ENCODE measurements around the gene MED27.

Gene MED27

GRCh38 chr9:132020272-132020671, 59.4 kb downstream of the MED27 start:
- Histone ChIP-seq H3K27ac (no peak overlapping the region), H3K9me3 (no peaks in the 10 kb centered on the region), H3K4me3 (ENCODE audit: low read depth in 1 of 2, low read length in 1 of 2) (no peak overlapping the region), H3K4me1 (ENCODE audit: control insufficient read depth in 1 of 2, insufficient read depth in 1 of 2, low read depth in 1 of 2, low read length in 1 of 2) (no peaks in the 10 kb centered on the region), H3K36me3 (no peaks in the 10 kb centered on the region), H3K27me3 (no peaks in the 10 kb centered on the region)
- TF ChIP-seq CTCF (IDR thresholded peaks at IDR 0.05): no peak

GRCh38 chr9:132019702-132020101, 60.0 kb downstream of the MED27 start:
- H3K36me3 ChIP-seq: no peaks in the 10 kb centered on the region
- H3K4me3 ChIP-seq (ENCODE audit: low read depth in 1 of 2, low read length in 1 of 2): no peak overlapping the region
- no peaks in the 10 kb centered on the region for H3K27me3 ChIP-seq
- H3K27ac ChIP-seq: no peak overlapping the region
- no peaks in the 10 kb centered on the region for H3K9me3 ChIP-seq
- no peak for TF ChIP-seq CTCF (IDR thresholded peaks at IDR 0.05)
- H3K4me1 ChIP-seq (ENCODE audit: control insufficient read depth in 1 of 2, insufficient read depth in 1 of 2, low read depth in 1 of 2, low read length in 1 of 2): no peaks in the 10 kb centered on the region

- Histone ChIP-seq H3K36me3 (no peaks in the 10 kb centered on the region), H3K4me3 (ENCODE audit: low read depth in 1 of 2, low read length in 1 of 2) (no peak overlapping the region), H3K9me3 (no peaks in the 10 kb centered on the region), H3K27me3 (no peaks in the 10 kb centered on the region), H3K4me1 (ENCODE audit: control insufficient read depth in 1 of 2, insufficient read depth in 1 of 2, low read depth in 1 of 2, low read length in 1 of 2) (no peaks in the 10 kb centered on the region), H3K27ac (no peak overlapping the region)
- TF ChIP-seq CTCF (IDR thresholded peaks at IDR 0.05): no peak
Observed at GRCh38 chr9:132018957-132019405, 60.7 kb downstream of the MED27 start.

- H3K4me1 ChIP-seq (ENCODE audit: control insufficient read depth in 1 of 2, insufficient read depth in 1 of 2, low read depth in 1 of 2, low read length in 1 of 2): no peaks in the 10 kb centered on the region
- no peak overlapping the region for H3K4me3 ChIP-seq (ENCODE audit: low read depth in 1 of 2, low read length in 1 of 2)
- H3K27me3 ChIP-seq: no peaks in the 10 kb centered on the region
- H3K9me3 ChIP-seq: no peaks in the 10 kb centered on the region
- no peaks in the 10 kb centered on the region for H3K36me3 ChIP-seq
- TF ChIP-seq CTCF (IDR thresholded peaks at IDR 0.05): no peak
- no peak overlapping the region for H3K27ac ChIP-seq
Observed at GRCh38 chr9:132016456-132016855, 63.2 kb downstream of the MED27 start.

GRCh38 chr9:132015866-132016265, 63.8 kb downstream of the MED27 start:
- Histone ChIP-seq H3K4me3 (ENCODE audit: low read depth in 1 of 2, low read length in 1 of 2) (no peak overlapping the region), H3K9me3 (no peaks in the 10 kb centered on the region), H3K4me1 (ENCODE audit: control insufficient read depth in 1 of 2, insufficient read depth in 1 of 2, low read depth in 1 of 2, low read length in 1 of 2) (no peaks in the 10 kb centered on the region), H3K36me3 (no peaks in the 10 kb centered on the region), H3K27ac (no peak overlapping the region), H3K27me3 (no peaks in the 10 kb centered on the region)
- TF ChIP-seq CTCF (IDR thresholded peaks at IDR 0.05): no peak
